Activated T-helper 1 cell treated with Interleukin-2 at 50 U/mL for 16 hours (primary cell): ENCODE measurements around the gene LIF.

Source experiments
- DNase-seq: peaks from one replicate; pipeline ENCODE4 v3.0.0-alpha.2; 2020; ENCODE audit warnings: low read depth

LIF gene

GRCh38 chr22:30245985-30246813 lies at the start of gene LIF:
Gene LIF (minus strand): TSS chr22:30246759. CDS start chr22:30246695, 64 bp downstream.
- peak; percentile 30 for DNase-seq

DNA sequence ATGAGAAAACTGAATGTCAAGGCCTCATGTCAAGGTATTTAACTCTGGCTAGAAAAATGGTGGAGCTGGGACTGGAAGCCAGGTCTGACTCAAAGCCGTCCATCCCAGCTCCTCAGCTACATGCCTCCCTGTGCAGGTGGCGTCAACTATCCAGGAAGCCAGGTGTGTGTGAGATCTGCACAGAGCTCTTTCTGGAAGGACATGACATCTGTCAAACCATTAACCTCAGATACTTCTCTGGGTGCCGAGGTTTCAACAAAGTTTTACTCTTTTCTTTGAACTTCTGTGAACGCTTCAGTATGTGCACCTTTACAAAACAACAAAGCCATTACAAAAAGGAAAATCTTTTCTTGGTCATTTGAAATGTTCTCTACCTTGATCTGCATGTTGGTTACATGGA lies 49.8 kb upstream of the LIF start:
- DNase-seq: no peak

GRCh38 chr22:30295576-30295975 lies 49.0 kb upstream of the LIF start:
- DNase-seq: no peak

GRCh38 chr22:30294830-30295229 lies 48.3 kb upstream of the LIF start:
- DNase-seq: no peak

DNA sequence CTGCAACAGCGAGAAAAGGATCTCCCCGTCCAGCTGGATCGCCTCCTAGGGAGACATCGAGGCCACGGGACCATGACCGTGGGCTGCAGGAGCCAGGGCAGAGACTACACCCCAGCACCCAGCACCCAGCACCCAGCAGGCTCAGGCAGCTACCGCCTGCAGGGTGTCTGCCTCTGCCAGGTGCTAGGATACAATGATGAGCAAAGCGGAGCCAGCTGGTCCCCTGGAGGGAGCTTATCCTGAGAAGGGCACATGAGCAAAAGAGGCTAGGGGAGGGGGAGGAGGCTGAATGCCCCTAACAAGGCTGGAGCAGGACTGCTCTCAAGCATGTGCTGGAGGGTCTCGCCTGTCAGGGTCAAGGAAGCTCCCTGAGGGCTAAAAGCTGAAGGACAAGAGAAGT lies 47.5 kb upstream of the LIF start:
- no peak for DNase-seq

DNA sequence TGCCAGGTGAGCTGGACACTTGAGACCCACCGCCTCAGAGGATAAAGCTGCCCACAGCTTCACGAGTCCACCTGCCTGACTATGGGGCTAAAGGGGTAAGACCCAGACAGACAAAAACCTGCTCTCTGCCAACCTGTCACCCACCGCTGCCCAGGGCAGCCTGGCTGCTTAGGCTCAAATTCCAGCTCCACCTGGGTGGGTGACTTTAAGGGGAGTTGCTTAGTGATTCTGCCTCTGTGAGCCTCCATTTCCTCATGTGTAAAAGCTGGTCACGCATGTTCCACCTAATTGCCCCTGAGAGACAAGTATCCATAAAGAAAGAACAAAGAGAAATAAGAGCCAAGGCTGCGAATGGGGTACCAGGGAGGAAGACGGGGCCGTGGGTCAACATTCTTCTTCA lies 46.5 kb upstream of the LIF start:
- DNase-seq: no peak

DNA sequence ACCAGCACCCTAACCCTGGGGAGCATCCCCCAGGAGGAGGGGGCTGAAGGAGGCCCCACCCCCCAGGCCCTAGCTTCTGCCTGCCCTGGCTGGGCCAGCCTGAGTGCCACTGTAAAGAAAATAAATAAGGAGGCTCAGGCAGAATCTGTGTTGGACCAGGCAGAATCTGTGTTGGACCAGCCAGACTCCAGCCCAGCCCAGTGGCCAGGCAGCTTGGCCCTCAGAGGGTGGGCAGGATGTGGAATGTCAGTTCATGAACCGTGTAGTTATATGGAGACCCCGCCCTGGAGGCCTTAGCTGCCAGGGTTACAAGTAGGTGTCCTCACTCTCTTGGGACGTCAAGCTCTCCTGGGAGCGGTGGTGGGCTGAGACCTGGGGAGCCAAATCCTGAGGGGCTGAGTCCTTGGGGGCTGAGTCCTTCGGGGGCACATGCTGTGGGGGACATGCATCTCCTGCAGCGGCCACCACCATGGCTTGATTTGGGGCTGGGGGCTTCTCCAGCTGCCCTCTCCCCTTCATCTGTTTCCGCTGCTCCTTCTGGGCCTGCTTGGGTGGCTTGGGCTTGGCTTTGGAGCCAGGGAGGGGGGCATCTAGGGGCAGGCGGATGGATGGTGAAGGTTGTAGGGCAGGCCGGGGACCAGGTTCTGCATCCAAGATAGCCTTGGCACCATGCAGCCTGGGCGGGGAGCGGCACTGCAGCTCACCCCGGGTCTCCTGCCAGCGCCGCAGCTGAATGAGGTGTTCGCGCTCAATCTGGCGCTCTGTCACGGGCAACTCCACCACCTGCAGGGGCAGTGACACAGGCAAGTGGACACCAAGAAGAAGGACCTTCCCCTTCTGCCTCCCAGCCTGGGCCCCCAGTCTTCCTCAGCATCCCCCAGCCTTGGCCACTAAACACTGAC lies 45.8 kb upstream of the LIF start:
- DNase-seq: no peak

GRCh38 chr22:30291058-30291892 lies 44.7 kb upstream of the LIF start:
- DNase-seq: no peak

- no peak for DNase-seq
Measured at GRCh38 chr22:30290342-30291057, 43.9 kb upstream of the LIF start.

- DNase-seq: no peak
Measured at GRCh38 chr22:30289980-30290313, 43.4 kb upstream of the LIF start.

GRCh38 chr22:30289141-30289979 lies 42.8 kb upstream of the LIF start, which contains the start of gene CASTOR1:
Gene CASTOR1 (minus strand): TSS chr22:30289505. CDS start chr22:30289497, 8 bp downstream.
- peak; percentile 81 for DNase-seq

- no peak for DNase-seq
Measured at GRCh38 chr22:30288419-30289140, 42.0 kb upstream of the LIF start.

- peak; percentile 73 for DNase-seq
Measured at GRCh38 chr22:30287648-30288418, 41.3 kb upstream of the LIF start.

DNA sequence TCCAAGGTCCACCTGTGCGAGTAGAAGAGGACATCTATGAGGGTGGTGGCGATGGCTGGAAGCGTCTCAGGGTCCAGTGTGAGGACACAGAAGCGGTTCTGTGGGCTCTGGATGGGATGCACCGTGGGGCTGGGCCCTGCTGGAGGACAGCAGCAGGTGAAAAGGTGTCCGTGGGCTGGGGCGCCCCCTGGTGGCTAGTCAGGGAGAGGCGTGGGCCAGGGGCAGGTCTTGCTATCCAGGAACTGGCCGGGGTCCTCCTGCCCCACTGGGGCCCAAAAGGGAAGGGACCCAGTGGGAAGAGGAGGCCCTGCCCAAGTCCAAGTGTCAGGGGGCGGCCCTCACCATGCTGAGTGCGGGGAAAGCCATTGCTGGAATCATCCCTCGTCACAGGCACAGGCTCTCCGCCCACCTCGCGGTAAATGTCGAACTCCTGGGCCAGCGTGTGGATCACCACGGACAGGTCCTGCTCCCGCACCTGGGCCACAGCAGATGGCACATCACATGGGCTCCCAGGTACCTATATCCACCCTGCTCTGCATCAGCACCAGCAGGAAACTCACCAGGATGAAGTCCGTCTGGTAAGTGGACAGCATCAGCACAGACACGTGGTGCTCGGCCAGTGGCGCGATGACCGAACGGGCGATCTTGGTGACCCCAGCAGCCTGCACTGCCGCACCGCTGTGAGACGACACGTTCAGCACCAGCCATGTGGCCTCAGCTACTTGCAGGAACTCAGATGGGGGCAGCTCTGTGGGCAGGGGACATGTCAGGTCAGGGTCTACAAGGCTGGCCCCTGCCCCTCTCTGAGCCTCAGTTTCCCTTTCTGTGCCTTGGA lies 40.5 kb upstream of the LIF start:
- peak; percentile 76 for DNase-seq

GRCh38 chr22:30286331-30286730 lies 39.8 kb upstream of the LIF start:
- DNase-seq: no peak

DNA sequence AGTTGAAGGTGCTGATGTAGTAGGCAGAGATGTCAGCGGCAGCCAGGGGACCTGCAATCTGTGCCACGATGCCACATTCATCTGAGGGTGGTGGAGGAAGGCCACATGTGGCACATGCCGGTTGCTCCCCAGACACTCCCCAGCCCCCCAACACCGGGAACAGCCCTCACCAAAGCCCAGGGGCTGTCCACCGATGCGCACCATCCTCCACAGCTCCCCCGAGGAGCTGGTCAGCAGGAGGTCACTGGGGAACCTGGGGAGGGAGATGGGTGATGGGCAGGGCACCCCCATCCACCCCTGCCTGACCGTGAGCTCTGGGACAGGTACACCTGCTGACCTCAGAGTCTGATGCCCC lies 39.3 kb upstream of the LIF start:
- no peak for DNase-seq

DNA sequence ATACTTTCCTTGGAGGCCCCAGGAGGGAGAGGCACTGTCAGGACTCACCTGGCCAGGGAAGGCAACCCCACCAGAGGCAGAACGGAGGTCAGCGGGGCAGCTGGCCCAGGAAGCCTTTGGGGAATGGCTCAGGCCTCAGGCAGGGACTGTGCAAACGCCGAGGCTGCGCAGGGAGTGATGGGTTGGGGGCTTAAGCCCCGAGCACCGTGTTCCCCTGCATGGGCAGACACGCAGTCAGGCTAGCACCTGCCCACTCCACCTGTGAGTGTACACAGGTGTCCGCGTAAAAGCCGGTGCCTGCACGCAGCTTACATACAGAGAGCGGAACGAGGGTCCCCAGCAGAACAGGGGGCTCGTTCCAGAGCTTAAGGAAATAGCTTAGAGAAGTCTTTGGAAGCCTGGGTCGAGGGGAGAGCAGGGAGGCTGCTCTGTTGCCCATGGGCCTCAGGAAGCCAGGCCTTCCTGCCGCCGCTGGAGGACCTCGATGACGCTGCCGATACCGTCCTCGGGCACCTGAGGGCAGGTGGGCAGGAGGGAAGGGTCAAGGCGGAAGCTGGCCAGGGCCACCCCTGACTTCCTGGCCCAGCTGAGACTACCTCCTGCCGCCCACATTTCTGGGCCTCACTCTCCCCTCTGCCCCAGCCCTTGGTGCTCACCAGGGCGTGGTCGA lies 38.8 kb upstream of the LIF start:
- no peak for DNase-seq

GRCh38 chr22:30284666-30285065 lies 38.1 kb upstream of the LIF start:
- no peak for DNase-seq
